ENCODE measurements around the gene THEMIS. TPM values are rescaled to one million over a fixed set of nuclear protein-coding genes. Genes with fewer than 3 reads are reported as not detected.
A peak's percentile ranks its signal among the peaks of the same experiment; 100 is the strongest.
"Not testable (repeated sequence)": the region's sequence is repeated elsewhere in the genome, so short reads cannot be mapped to it uniquely, and the experiment has no call there.

The THEMIS gene
- total RNA-seq, 4 donors from 2014 or later, result 3.8 to 9.1 (median 6.0) TPM

DNA sequence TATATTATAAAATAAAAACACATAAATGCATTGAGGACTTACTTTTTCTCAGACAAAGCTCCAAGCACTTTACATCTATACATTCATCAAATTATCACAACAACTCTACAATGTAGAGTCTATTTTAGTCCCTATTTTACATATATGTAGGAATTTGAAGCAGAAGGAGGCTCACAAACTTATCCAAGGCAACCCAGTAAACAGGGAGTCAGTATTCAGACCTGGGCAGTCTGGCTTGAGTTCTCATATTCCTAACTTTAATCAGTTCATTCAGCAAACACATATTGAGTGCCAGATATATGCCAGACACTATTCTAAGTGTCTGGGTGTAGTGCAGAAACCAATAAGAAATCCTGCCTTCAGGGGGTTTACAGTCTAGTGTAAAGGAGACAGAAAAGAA lies 194.6 kb downstream of the THEMIS start:
- H3K27me3 ChIP-seq, result no peaks in the 10 kb centered on the region
- no peaks in the 10 kb centered on the region for H3K9me3 ChIP-seq
- H3K27ac ChIP-seq, result no peak overlapping the region
- no peaks in the 10 kb centered on the region for H3K4me1 ChIP-seq
- no peak for DNase-seq
- H3K4me3 ChIP-seq, result no peak overlapping the region
- no peaks in the 10 kb centered on the region for H3K36me3 ChIP-seq
- TF ChIP-seq, protein P1, sequence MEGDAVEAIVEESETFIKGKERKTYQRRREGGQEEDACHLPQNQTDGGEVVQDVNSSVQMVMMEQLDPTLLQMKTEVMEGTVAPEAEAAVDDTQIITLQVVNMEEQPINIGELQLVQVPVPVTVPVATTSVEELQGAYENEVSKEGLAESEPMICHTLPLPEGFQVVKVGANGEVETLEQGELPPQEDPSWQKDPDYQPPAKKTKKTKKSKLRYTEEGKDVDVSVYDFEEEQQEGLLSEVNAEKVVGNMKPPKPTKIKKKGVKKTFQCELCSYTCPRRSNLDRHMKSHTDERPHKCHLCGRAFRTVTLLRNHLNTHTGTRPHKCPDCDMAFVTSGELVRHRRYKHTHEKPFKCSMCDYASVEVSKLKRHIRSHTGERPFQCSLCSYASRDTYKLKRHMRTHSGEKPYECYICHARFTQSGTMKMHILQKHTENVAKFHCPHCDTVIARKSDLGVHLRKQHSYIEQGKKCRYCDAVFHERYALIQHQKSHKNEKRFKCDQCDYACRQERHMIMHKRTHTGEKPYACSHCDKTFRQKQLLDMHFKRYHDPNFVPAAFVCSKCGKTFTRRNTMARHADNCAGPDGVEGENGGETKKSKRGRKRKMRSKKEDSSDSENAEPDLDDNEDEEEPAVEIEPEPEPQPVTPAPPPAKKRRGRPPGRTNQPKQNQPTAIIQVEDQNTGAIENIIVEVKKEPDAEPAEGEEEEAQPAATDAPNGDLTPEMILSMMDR (IDR thresholded peaks at IDR 0.05), result no peak
- TF ChIP-seq POLR2A (IDR thresholded peaks at IDR 0.05), result no peak

DNA sequence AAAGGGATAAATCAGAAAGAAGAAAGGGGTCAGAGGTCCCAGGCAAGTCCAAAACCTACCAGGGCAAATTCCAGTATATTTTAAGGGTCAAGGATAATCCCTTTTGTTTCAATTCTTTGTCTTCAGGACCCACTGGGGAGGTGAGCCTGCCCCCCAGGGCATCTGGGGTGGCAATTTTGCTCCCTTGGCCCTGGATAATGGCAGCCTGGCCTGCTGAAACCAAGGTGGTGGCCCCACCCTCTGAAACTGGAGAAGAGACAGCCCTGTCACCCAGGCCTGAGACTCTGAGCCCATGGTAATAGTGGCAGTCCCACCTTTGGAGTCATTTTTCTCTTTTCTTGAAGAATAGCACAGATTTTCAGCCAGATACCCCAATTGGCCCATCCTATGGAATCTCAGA lies 205.8 kb downstream of the THEMIS start:
- H3K4me3 ChIP-seq, result no peak overlapping the region
- H3K9me3 ChIP-seq, result no peaks in the 10 kb centered on the region
- H3K27ac ChIP-seq, result no peak overlapping the region
- no peaks in the 10 kb centered on the region for H3K27me3 ChIP-seq
- peak in 1 of 3 donors; percentile 8 for DNase-seq
- no peak for TF ChIP-seq POLR2A (IDR thresholded peaks at IDR 0.05)
- TF ChIP-seq, protein P1 (IDR thresholded peaks at IDR 0.05), result no peak
- H3K4me1 ChIP-seq, result no peaks in the 10 kb centered on the region
- H3K36me3 ChIP-seq, result no peaks in the 10 kb centered on the region

DNA sequence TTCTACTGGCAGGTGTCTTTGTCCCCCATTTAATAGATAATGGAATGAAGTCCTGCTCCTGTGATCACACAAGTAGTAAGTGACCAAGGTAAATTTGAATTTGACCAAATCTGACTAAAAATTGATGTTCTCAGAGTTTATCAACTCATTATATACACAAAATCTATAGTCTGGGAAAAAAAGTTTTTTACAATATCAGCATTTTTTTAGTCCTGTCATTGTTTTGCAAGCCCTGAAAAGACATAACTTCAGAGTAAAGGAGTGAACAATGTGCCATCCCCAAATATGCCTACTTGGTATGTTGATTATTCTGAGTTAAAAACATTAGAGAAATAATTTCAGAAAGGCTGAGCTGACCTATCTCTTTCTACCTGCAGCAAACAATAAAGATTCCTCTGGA lies 209.7 kb downstream of the THEMIS start:
- TF ChIP-seq, protein P1 (IDR thresholded peaks at IDR 0.05), result no peak
- no peak for TF ChIP-seq POLR2A (IDR thresholded peaks at IDR 0.05)
- H3K36me3 ChIP-seq, result no peaks in the 10 kb centered on the region
- no peak for DNase-seq
- no peak overlapping the region for H3K27ac ChIP-seq
- no peaks in the 10 kb centered on the region for H3K27me3 ChIP-seq
- H3K4me3 ChIP-seq, result no peak overlapping the region
- H3K9me3 ChIP-seq, result no peaks in the 10 kb centered on the region
- H3K4me1 ChIP-seq, result no peaks in the 10 kb centered on the region

DNA sequence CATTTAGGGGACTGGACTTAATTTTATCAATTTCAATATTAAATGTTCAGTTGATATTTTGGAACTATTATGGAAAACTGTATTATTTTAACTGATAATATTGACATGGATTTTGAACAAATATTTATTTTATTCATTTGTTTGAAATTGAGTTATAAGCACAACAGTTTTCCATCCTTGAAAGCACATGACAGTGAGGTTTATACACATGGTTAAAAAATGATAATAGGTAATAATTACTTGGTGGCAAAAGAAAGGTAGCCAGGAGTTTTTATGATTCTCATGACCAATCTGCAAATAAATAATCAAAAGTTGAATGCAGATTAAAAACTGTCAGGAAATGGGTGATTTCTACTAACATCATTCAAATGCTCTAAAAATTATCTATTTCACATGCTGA lies 210.3 kb downstream of the THEMIS start:
- Histone ChIP-seq H3K4me1 (no peaks in the 10 kb centered on the region), H3K4me3 (no peak overlapping the region), H3K9me3 (no peaks in the 10 kb centered on the region), H3K27me3 (no peaks in the 10 kb centered on the region), H3K27ac (no peak overlapping the region), H3K36me3 (no peaks in the 10 kb centered on the region)
- TF ChIP-seq, protein P1 (IDR thresholded peaks at IDR 0.05), result no peak
- TF ChIP-seq POLR2A (IDR thresholded peaks at IDR 0.05), result no peak
- no peak for DNase-seq

DNA sequence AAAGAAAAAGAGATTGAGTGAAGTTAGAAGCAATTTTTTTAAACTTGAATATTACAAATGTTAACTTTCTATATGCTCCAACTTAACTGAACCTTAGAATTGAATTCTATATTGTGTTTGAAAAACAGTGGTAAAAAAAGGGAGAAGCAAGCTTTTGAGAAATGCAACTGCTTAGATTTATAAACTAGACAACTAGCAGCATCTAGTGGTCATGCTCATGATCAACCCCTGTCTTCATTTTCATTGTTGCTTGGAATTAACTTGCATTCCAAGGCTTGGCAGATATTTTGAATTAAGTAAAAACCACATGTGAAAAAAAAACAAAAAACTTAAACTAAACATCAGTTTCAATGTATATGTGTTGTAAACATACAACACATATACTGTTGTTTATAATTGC lies 210.8 kb downstream of the THEMIS start:
- TF ChIP-seq POLR2A (IDR thresholded peaks at IDR 0.05), result no peak
- TF ChIP-seq, protein P1 (IDR thresholded peaks at IDR 0.05), result peak in 2 of 6 experiments; percentile 8 to 10
- Histone ChIP-seq H3K4me3 (no peak overlapping the region), H3K36me3 (no peaks in the 10 kb centered on the region), H3K9me3 (no peaks in the 10 kb centered on the region), H3K27ac (no peak overlapping the region), H3K4me1 (no peaks in the 10 kb centered on the region), H3K27me3 (no peaks in the 10 kb centered on the region)
- no peak for DNase-seq

DNA sequence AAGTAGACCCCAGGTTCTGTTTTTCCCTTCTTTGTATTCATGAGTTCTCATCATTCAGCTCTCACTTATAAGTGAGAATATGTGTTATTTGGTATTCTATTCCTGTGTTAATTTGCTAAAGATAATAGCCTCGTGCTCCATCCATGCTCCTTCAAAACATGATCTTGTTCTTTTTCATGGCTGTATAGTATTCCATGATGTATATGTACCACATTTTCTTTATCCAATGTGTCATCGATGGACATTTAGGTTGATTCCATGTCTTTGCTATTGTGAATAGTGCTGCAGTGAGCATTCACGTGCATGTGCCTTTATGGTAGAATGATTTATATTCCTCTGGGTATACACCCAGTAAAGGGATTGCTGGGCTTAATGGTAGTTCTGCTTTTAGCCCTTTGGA lies 213.4 kb downstream of the THEMIS start:
- not testable (repeated sequence) for H3K27me3 ChIP-seq, H3K27ac ChIP-seq, DNase-seq, H3K9me3 ChIP-seq, H3K36me3 ChIP-seq, H3K4me1 ChIP-seq, H3K4me3 ChIP-seq

Measured in Peyer's patch (tissue), 4 donors.